Fibroblast of upper back skin (primary cell): Measurements from ENCODE around the gene CMSS1.
A peak's percentile ranks its signal among the peaks of the same experiment; 100 is the strongest.
"Not testable (repeated sequence)": the region's sequence is repeated elsewhere in the genome, so short reads cannot be mapped to it uniquely, and the experiment has no call there.

Source experiments
- DNase-seq: peaks from one replicate; pipeline ENCODE4 v3.0.0-alpha.2; 2013

CMSS1 gene

DNA sequence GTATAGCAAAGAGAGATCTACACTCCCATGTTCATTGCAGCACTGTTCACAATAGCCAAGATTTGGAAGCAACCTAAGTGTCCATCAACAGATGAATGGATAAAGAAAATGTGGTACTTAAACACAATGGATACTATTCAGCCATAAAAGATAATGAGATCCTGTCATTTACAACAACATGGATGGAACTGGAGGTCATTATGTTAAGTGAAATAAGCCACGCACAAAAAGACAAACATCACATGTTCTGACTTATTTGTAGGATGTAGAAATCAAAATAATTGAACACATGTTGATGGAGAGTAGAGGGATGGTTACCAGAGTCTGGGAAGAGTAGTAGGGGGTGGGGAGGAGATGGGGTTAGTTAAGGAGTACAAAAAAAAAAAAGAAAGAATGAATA, 278.6 kb downstream of the CMSS1 start:
- not testable (repeated sequence) for DNase-seq

DNA sequence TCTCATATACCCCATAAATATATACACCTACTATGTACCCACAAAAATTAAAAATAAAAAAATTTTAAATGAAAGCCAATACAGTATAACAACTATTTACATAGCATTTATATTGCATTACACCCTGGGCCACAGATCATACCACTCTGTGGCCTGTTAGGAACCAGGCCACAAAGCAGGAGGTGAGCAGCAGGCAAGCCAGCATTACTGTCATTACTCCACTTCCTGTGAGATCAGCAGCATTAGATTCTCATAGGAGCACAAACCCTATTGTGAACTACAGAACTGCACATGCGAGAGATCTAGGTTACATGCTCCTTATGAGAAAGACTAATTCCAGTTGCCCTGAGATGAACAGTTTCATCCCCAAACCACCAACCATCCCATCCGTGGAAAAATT, 279.2 kb downstream of the CMSS1 start:
- no peak for DNase-seq

DNA sequence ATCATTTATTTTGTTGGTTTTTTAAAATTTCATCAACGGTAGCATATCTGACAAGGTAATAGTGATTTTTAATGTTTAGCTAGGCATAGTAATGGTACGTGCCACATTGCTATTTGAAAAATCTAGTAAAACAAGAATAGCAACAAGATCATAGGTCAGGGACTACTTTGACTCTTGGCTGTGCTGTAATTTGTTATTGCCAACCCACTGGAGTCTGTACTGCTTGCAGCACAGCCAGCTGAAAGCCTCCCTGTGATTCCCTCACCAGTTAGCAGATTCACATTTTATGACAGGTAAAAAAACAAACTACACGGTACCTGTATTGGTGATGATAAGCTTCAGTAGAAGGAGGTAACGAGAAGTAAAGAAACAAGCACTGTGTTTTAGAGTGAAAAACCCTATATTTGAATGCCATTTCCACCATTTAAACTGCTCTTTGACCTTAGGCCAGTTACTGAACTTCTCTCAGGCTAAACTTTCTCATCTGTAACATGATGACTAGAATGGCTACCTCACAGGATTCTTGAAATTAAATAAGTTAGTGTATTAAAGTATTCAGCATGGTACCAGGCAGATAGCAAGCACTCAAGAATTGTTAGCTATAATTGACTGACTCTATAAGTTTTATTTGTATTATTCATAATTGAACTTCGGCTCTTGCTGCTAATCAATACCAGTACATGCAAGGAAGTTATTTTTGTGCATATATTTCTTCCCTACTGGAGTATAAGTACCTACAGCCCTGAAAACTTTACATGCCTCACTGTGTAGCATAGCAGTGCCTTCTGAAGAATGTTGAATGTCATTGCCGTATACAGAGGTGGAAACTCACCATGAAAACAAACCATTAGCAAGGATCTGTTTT, 280.5 kb downstream of the CMSS1 start:
- DNase-seq, result no peak

DNA sequence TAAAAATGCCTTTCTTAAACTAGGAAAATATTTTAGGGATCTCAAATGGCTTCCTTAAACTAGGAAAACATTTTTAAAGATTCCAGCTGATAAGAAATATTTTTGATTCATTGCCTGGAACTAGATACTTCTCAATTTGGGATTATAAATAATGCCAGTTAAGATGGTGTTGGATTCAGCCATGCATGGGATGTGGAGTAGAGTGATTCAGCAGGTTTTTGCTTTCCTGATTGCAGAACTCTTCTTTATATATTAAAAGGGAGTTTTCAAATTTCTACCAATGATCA, 281.1 kb downstream of the CMSS1 start:
- no peak for DNase-seq

DNA sequence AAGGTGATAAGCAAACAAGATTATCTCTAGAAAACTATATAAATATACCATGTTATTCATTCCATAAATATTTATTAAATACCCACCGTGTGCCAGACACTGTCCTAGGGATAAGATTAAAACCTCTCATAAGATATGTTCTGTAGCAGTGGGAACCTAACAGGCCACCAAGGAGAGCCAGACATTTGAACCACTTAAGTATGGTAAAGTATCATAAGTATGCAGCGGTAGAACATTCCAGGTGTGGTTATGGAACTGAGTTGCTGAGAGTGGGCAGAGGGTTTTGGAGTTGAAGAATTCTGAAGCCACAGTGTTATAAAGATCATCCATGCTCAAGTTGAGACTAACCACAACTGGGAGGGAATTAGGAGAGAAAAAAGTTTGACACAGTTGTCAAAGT, 282.0 kb downstream of the CMSS1 start:
- peak; percentile 50 for DNase-seq

DNA sequence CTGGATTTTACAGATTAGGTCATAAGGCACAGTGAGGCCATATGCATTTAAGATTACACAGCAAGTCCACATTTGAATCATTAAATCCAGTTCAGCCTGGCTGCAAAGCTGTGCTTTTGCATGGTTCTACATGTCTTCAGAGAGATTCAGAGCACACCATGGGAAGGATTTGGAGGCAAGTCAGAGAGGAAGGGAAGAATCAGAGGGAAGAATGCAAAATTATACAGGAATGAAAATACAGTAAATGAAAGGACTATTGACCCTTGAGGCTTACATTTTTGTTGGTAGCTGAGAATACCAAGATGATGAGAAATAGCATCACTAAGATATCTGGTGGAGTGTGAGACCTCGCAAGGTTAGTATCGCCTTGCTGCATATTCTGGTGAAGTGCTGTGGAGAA, 282.8 kb downstream of the CMSS1 start:
- peak; percentile 80 for DNase-seq

DNA sequence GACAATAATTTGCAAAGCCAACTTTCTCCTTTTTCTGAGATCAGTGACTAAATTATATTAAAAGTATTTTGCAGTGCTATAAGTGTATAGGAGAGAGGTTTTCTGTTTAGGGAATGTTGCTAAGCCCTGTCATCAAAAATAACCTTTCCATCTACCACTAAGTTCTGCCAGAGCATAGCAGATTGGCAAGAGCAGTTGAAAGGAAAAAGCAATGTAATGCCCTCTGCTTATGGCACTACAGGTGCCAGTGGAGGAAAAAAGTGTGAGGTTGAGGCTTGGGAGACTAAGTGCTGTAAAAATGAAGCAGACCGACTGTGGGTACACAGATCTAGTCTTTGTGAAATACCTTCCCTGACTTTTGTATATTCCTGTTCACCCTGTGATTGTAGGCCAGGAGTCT, 285.1 kb downstream of the CMSS1 start:
- DNase-seq, result no peak

DNA sequence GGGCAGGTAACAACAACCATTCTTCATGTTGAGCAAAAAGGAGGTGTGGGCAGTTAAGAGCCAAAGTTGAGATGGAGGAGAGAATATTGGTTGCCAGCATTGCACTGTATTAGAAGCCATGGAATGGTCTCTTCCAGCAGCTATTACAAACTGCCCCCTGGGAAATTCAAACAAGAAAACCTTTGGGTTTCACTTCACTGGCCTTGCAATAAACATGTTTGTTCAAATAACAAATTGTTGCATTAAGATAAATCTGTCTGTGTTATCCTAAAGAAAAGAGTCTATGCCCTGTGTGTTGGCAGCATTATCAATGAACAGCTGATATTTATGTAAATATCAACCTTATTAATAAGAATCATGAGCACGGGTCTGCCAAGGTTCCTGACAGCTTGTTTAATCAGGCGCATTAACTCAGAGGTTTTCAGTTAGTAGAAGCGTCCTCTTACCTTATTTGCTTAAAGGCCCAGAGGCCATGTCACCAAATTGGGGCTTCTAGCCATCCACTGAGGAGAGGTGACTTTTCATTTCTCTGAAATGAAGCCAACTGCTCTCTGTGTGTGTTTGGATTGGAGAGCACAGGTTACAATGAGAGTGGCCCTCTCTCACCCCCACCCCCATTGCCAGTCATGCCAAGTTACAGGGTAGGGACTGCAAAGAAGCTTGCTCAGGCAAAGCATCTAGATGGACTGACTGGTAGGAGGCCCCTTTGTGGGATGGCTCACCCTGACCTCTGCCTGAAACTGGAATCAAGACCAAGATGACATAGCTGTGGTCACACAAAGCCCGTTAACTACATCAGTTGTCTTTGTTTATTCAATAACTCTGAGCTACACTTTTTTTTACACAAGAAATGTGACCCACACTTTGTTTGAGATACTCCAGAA, 286.1 kb downstream of the CMSS1 start:
- DNase-seq, result peak; percentile 53

DNA sequence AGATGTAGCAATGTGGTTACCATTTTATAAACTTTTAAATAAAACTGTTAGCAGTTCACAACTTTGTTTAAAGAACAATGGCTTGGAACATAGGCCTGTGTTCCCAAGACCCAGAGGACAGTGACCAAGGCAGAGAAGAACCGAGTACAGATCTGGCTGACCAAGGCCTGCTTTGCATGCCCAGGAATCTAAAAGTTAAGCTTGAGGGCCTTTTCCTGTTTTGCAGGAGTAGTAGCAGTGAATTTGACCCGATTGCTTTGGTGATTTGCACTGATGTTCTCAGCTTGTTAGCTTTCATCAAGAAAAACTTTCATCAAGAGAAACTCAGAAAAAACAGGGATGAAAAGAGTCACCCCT, 286.8 kb downstream of the CMSS1 start:
- DNase-seq, result no peak

DNA sequence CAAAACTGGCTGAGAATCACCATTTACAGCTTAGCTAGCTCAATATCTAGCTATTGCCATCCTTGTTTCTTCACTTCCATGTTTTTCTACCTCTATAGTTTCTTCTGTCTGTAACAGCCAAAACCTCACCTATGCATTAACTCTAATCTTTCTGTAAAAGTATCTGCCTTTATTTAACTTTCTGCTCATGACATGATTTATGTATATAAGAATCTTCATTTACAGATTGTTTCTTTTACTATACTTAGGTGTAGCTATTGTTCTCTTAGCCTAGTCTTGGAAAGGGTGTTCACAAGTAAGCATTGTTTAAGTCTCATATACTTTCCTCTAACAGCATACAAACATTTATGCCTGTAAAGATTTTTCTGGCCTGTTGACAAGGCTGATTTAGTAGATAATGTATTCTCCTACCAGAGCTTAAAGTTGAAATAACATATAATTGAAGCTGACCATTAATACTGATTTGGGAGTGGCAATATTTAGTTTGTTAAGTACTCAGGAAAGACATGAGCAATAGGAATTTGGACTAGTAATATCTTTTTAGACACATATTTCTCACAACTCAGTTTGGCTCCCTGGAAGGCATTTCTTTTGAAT, 287.3 kb downstream of the CMSS1 start:
- DNase-seq, result peak; percentile 28

DNA sequence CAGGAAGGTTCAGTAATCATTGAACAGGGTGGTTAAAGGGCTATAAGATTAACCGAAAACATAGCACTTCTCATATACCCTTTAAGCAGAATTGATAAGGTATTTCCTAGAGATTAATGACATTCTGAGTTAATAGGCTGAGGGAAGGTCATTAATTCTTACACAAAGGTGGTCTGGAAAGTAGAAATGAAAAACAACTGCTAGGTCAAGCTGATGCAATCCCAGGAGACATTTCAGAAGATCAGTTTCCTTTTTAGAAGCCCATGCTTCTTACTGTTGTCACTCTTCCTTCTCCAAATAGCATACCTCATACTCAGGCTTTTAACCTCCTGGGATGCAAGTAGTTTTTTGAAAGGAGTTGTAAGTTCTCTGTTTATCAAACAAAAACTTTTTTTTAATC, 287.8 kb downstream of the CMSS1 start:
- peak; percentile 74 for DNase-seq

DNA sequence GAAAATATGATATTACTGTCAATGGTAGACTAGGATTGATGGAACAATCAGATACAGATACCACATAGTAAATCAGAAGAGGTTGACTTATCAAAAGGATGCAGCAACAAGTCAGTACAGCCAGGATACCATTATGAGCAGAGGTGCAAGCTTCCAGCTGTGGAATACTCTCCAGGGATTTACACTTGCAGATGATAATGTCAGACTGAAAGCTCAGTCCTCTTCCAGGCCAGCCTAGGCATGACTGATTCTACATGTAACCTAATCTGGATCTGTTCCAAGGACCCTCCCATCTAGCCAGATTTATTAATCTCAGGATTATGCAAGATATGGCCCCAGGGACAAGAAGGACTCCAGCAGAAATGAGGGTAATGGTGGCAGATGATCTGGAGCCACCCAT, 288.4 kb downstream of the CMSS1 start:
- DNase-seq, result no peak

DNA sequence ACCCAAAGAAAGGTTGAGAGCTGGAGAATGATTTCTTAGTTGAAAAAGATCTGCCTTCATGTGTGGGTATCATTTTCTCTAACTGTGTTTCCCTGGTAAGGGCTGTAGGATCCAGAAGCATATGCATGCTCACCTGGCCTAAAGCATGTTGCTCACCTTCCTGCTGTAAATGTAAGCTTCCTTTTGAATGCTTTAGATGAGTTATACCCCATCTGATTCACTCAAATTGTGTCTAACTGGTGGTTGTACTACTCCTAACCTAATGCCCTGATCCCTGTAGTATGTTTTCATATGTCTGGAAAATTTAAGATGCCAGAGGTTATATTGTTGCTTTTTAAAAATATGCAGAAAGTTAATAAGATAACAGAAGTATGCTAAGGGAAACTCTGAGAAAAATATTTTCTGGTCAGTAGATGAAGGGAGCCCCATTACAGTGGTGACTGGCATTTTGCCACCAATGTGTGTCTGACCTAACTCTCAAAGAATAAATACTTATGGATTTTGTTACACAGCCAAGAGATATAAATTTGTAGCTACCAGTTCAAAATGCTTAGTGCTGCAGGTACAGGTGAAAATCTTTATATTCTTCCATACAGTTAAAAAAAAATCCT, 289.0 kb downstream of the CMSS1 start:
- DNase-seq, result peak; percentile 76

DNA sequence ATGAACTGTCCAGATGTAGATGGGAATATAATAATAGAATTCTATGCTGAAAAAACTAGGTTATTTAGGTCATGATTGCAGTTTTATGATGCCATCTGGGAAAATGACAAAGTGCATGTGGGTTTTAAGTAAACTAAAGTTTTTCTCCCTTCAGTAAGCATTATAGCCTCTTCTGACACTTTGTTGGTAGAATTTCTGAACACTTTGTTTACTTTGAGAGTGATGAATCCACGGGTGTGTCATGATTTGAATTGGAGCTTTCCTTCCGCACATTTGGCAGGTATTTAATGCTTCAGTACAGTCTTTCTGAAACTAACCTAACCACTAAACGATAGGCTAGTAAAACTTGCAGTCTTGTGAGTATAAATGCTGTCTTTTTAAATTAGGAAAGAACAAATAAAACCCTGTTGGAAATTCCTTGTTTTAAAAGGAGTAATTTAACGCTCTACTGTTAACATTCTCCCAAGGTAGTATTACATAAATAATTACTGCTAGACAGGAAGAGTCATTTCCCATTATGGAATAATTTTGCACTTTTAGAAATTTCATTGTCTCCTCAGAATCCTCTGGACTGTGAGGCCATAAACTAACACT, 289.7 kb downstream of the CMSS1 start:
- DNase-seq, result no peak

DNA sequence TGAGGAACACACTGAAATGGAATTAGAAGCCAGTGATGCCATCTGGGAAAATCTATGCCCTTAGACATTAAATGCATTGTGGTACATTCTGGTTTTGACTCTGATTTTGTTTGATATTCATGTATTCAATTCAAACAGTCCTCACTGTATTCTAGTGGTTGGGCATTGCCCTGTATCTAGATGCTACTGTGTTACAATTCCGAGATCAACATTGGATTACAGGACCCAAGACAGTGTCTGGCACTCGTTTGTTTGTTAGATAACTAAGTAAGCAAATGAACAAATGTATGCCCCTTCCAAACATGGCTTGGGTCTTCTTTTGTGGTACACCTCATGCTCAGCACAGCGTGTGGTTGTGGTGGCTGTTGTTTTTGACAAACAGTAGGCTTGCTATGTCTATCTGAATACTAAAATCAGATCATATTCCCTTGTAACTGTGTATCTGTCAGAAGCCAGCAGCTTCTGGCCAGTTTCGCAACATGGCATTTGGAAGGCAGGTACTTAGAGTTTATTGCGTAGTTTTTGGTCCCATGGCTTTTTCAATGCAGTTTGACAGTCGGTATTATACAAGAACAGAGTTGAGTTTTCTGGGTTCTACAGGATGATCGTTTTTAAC, 290.9 kb downstream of the CMSS1 start:
- DNase-seq, result no peak

DNA sequence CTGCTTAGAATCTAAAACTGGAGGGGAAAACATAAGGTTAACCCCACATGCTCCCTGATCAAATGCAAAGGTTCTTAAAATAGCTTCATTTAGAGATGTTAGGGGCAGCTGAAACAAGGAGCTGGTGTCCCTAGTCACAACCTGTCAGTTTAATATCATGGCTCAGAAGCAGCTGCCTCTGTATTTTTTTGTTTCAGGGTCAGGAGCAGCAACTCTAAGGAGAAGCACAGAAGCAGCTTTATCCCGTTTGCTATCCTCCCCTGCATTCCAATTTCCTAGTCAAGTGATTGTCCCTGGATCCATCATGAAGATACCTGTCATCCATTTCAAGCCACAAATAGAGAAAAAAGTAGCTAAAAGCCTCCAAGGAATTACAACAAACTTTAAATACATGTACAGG, 292.5 kb downstream of the CMSS1 start:
- peak; percentile 35 for DNase-seq

DNA sequence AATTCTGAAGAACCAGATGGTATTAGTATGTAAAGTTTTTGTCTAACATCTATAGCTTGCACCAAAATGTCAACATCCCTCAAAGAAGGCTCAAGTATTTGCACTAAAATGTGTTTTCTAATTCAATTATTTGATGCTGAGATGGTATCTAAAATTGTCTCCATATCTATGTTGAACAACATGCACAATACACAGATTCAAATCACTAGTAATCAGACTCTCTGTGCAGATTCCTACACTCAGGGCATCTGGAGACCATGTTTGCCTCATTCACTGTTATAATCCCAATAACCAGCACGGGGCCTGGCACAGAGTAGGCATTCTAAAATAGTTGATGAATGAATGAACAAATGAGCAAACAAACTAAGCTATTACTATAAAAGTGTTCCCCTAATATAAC, 294.1 kb downstream of the CMSS1 start:
- DNase-seq, result no peak

DNA sequence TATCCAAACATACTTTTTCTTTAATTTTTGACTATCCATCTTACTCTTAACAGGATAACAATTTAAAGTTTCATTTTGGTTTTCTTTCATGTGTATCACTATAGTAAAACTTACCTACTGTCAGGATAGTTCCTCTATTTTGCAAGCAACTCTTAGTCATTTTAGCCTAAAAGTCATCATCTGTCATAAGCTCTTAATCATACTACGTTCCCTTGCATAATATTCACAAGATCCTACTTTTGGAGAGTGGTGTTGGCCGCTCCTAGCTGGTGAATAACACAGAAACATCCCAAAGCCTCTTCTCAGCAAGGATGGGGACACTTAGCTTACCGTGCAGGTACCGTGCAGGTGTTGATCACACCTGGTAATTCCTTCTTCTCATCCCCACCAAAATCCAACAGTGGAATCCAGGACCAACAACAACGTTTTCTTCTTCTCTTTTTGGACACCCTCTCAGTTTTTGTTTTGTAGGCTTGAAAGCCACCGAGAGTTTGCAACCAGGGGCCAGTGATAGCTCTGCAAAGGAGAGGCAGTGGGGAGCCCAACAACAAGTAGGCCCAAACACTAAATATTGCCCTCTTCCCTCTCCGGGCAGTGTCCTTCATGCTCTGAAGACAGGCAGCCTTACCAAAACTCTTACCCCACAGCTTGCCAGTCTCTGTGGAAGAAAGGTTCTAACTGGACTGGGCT, 296.2 kb downstream of the CMSS1 start:
- DNase-seq, result no peak

DNA sequence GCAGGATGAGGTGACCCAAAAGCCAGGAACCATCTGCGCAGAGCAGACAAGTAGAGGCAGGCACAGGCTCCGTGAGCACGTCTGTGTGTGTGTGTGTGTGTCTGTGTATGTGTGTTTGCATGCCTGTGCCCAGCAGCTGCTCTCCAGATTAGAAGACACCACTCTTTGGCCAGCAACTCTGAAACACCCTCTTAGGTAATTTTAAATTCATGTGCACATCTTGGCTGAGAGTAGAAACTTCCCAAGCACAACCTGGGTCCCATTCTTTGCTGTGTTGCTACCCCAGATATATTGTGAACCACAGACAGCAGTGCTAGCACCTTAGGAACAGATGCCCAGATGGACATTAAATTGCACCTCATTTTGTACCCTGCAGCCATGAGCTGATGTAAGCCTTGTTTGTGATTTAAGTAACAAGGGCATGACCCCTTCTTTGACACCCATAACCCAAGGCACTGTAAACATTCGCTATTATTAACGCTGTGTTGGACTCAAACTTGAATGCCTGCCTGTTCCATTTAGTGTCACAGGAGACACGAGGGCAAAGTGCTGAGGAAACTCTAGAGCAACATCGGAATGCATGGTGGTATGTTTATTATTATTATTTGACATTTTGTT, 296.9 kb downstream of the CMSS1 start, which contains the start of gene FILIP1L:
Gene FILIP1L (minus strand): TSS at position 89 of the 618 bp plus-strand sequence.
- no peak for DNase-seq

DNA sequence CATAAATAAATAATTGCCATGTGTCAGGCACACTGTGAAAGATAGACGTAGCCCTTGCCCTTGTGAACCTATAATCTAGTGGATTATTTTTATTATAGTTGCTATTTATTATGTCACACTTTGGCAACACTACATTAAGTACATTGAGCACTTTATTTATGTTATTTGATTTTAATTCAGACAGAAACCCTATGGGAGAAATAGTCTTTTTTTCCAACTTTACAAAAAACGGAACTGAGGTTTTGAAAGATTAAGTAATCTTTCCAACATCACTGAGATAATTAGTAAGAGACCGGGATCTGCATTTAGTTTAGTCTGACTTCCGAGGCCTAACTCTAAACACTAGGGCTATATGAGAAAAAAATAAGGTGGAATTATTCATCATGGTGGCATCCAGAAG, 299.4 kb downstream of the CMSS1 start:
- DNase-seq, result no peak

DNA sequence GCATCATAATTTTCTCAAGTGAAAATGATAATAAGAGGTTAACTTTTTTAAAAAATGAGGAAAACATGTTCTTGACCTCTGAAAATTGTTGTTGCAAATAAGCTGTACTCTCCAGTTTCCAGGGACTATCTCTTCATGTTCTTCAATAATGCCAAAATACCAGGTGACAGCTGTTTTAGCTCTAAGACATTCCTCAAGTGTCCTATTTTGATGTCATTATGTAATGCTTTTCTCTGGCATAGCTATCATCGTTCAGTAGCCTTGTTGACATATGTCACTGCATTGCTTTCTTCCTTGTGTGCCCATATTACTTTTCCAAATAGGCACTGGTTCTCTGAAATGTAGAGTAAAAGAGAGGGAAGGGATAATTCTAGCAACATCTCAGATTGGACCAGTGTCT, 302.4 kb downstream of the CMSS1 start:
- no peak for DNase-seq
